GM18499 (cell line): ENCODE results near the gene ENAH.

Experiments used
- ATAC-seq: cut with Tn5 transposase; IDR thresholded peaks from one replicate; pipeline ENCODE4 v1.9.1; 2021; ENCODE audit warnings: moderate number of reproducible peaks; ENCODE audit not compliant: insufficient read depth, unreplicated experiment

The ENAH gene

DNA sequence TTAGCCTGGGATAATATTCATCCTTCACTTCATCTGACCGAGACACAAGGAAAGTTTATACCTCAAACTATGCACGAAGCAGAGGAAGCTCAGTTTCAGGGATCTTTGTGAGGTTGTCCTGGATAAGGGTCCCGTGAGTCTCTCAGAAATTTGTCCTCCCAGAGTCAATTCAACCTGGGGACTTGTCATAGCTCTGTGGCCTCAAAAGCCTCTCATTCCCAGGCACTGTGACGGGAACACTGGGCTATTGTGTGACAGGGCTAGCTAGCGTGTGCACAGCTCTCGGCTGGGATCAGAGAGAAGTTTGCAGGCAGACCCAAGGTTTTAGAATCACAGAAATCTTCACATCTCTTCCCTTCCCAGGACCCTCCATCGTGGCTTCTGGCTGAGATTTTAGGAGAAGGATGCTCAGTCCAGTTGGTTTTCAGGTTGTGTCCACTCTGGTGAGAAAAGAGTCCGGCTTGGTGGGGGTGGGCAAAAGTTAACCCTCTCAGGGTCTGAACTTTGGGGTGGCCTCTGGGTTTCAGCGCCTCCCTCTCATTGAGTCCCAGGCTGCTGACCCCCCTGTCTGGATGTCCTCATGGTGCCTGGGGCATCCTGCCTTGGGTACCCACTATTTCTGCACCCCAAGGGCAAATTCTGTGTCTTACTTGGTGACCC, 204.6 kb downstream of the ENAH start:
- no peak for ATAC-seq

DNA sequence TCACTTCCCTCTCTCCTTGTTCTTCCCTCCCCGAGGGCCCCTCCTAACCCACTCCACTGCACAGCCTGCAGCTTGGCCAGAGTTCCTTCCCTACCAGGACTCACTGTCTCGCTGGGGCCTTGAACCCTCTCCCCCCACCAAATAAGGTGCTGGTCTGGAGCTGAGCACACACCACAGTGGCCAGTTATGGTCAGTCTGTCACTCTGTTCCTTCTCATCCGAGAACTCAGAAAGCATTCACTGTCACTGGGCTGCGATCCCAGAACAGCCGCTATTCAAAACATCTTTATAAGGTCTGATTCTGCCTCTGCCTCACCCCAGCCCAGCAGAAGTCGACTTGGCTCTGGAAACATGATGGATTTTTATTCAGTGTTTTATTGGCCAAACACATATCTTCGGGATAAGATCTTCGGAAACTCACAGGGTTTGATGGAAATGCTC, 205.3 kb downstream of the ENAH start:
- ATAC-seq, result no peak

DNA sequence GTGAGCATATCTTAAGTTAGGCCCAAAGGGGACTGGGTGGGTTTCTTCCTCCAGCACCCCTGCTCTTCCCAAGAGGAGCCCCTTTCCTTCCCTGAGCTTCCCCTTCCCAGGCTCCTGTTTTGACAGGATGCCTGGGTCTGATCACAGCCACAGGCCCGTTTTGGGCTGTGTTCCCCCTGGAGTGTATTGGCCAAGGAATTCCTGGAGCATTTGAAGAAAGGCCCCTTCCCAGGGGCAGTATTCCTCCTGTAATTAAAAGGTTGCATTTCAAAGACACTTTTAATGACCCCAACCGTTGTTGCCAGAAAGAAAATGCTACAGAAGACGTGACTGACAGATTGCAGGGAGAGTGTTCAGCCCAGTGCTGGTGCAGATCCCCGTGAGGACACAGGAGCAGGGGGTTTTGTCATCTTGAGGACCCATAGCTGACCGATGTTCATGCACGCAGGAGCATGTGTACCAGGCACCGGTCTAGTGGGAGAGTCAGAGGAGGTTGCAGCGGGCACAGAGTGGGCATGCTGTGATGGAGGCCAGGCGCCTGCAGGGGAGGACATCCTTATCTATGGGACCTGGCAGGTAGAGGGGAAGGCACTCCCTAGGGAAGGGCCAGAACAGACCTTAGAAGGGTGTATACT, 205.8 kb downstream of the ENAH start:
- no peak for ATAC-seq

DNA sequence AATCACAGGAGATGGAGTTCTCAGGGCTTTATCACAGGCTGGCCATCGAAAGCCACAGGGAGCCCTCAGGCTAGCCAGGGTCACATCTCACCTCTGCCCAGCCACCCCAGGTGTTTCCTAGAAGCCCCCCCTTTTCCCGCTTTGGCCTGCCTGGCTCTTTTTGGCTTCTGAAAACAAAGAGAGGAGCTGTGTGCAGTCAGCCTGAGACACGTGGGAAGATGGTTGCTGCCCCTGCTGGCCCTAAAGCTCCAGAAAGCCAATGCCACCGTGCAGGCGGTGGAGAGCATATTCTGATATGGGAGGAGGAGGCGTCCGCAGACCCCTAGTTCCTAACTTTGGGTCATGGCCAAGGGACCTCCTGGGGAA, 206.3 kb downstream of the ENAH start:
- ATAC-seq, result no peak

DNA sequence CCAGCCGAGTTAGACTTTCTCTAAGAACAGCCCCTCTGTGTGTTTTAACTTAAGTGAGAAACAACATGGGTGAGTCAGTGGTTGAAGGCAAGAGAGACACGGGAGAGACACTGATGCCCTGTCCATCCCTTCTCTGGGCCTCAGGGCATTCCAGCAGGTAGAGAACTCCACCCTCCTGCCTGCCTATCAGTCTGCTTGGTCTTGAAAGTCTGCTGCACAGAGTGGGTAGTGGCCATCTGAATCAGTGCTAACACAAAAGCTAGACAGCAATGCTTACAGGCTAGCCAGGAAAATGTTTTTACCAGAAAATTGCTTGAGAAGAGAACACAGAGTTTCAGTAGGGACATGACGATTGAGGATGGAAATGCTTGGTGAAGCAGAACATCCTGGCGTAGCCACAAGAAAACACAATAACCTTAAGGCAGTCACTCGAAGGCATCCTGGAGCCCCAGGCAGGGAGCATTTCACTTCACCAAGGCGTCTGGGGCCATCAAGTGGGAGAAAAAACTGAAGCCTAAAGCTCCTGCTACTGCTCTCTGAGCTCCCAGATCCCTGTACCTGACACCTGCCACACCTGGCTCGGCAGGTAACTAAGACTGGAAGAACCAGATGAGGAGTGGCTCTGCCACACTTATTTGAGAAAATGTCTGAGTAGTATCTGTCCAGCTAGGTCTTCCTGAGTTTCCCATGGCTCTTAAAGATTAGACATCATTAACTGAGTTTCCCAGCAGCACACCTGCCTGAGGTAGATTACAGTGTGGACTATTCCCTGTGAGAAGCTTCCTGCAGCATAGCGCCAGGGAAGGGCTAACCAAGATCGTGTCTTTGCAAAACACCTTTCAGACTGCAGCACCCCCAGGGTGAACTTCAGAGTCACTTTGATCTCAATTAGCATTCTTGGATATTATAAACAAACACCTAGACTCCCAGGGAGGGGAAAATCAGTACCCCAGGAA, 207.0 kb downstream of the ENAH start:
- no peak for ATAC-seq

DNA sequence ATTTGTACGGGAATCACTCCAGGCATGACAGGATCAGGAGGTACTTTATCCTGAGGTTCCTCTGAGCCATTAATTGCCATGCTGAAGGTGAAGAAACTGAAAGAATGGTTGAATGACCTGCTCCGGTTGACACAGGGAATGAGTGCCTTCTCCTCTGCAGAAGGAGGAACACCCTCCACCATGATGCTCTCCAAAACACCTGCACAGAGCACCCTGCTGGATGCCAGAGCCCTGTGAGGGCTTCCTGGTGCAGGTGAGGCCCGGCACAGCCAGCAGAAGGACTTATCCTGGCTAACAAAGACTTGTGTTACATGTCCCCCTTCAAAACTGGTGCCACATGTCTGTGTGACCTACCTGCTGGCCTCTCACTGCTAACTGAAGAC, 210.8 kb downstream of the ENAH start:
- ATAC-seq, result no peak

DNA sequence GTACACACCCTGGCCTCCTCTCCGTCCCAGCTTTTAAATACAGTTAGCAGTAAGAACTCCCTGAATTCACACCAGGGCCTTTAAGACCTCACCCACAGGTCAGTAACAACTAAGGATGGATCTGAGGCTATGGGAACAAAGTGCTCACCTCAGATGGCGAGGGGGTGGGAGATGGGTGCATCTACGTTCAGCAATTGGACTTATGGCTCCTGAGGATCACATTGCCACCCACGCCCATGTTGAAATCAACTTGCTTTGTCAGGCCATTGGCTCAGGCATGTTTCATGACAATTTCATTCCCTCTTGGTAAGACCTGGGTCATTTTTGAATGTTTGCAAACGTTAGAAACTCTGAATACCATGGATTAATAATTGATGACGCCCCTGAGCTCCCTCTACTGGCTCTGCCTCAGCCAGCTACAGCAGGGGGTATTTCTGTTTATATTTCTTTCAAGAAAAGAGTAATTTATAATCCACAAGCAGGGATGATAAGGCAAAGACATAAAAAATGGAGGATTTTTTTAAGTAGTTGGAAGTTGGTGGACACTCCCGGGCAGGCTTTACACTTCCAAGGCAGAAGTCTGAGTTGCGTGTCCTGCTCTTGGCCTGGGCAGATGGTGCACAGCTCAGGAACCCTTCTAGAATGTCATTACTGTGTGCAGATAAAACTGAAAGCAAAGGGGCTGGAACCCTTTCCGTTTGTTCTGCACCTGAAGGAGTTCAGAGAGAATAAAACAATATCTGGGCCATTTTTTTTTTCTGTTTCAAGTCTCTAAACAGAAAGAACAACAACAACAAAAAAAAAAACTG, 211.4 kb downstream of the ENAH start:
- no peak for ATAC-seq

- ATAC-seq, result no peak
Observed at GRCh38 chr1:225440380-225441221, 212.3 kb downstream of the ENAH start.

DNA sequence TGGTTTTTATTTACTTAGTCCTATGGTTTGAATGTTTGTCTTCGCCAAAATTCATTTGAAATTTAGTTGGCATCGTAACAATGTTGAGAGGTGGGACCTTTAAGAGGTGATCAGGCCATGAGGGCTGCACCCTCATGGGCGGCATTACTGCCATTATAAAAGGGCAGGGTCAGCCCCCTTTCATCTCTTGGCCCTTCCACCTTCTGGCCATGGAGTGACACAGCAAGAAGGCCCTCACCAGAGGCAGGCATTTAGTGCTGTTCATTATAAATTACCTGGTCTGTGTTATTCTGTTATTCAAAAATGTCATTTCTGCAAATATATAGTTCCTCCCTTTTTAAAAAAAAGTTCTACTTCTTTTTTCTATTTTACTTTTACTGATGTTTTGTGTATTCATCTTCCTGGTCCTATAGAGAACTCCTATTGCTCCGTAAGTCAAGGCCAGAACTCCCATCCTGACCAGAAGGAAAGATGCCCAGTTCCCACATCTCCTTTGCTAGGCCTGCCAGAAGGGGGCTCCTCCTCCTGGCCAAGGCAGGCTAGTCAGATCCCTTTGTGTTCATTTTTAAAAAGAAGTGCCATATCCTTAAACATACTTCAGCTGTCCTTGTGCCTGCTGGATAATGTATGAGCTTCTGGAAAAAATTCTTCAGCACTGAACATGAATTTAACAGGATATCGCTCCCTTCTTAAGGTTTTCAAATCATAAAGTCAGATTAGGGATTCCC, 215.0 kb downstream of the ENAH start:
- no peak for ATAC-seq
